T1000 (cell line): Measurements from ENCODE around the gene RAX.
A peak's percentile ranks its signal among the peaks of the same experiment; 100 is the strongest.

Experiments
- DNase-seq: peaks from one replicate; lab custom pipeline; 2025; ENCODE audit warnings: mixed read lengths; lab: John Stamatoyannopoulos, UW

The RAX gene

GRCh38 chr18:59272891-59273758, at the start of gene RAX:
TSS of gene RAX (minus strand) at chr18:59273454. CDS start at chr18:59273206, 248 bp downstream.
- no peak for DNase-seq

- DNase-seq, result no peak
These were observed 45.3 kb upstream of the RAX start, which contains the start of gene CPLX4 for GRCh38 chr18:59318460-59319050. TSS of gene CPLX4 (minus strand) at chr18:59318649. CDS start at chr18:59318462, 187 bp downstream.

GRCh38 chr18:59311631-59312030, 38.4 kb upstream of the RAX start:
- no peak for DNase-seq

- DNase-seq, result no peak
These were observed 35.6 kb upstream of the RAX start for GRCh38 chr18:59308938-59309260.

- peak; percentile 26 for DNase-seq
These were observed 35.1 kb upstream of the RAX start for GRCh38 chr18:59308248-59308937.

GRCh38 chr18:59306640-59307039, 33.4 kb upstream of the RAX start:
- DNase-seq, result no peak

GRCh38 chr18:59305295-59305694, 32.0 kb upstream of the RAX start:
- DNase-seq, result no peak

- DNase-seq, result no peak
These were observed 30.5 kb upstream of the RAX start for GRCh38 chr18:59303656-59304195.

GRCh38 chr18:59303006-59303405, 29.8 kb upstream of the RAX start:
- DNase-seq, result no peak

GRCh38 chr18:59301929-59302328, 28.7 kb upstream of the RAX start:
- DNase-seq, result no peak

GRCh38 chr18:59300676-59301285, 27.5 kb upstream of the RAX start:
- no peak for DNase-seq

GRCh38 chr18:59298871-59299270, 25.6 kb upstream of the RAX start:
- no peak for DNase-seq

GRCh38 chr18:59293317-59293716, 20.1 kb upstream of the RAX start:
- DNase-seq, result no peak

- DNase-seq, result no peak
These were observed 13.1 kb upstream of the RAX start for GRCh38 chr18:59286341-59286740.

- DNase-seq, result no peak
These were observed 9.1 kb upstream of the RAX start for GRCh38 chr18:59282341-59282740.

GRCh38 chr18:59279722-59280121, 6.5 kb upstream of the RAX start:
- no peak for DNase-seq

GRCh38 chr18:59279193-59279592, 5.9 kb upstream of the RAX start:
- DNase-seq, result no peak

GRCh38 chr18:59278793-59279192, 5.5 kb upstream of the RAX start:
- no peak for DNase-seq

GRCh38 chr18:59276047-59276446, 2.8 kb upstream of the RAX start:
- DNase-seq, result no peak

GRCh38 chr18:59275406-59275949, 2.2 kb upstream of the RAX start:
- no peak for DNase-seq

GRCh38 chr18:59274533-59274928, 1.3 kb upstream of the RAX start:
- no peak for DNase-seq
